Psoas muscle (tissue), 8 donors: ENCODE data around the gene TERT. TPM values are rescaled to one million over a fixed set of nuclear protein-coding genes. Genes with fewer than 3 reads are reported as not detected.

Experiments
- ATAC-seq, 4 donors: fragments of 200-7000 bp; cut with Tn5 transposase; one replicate each; pipeline ENCODE4 v1.9.1; 2020; ENCODE audit warnings: moderate library complexity in 3 of 4, mild to moderate bottlenecking in 2 of 4
- DNase-seq, 2 donors: peaks; one replicate each; pipeline ENCODE4 v3.0.0-alpha.2; 2020
- H3K27ac ChIP-seq: fragments of 200-600 bp; one replicate; pipeline ENCODE4 v1.8.0; 2022
- H3K27me3 ChIP-seq, 3 donors: fragments of 200-600 bp in 1 of 3; one replicate each; pipeline versions ENCODE4 v1.6.1 to v1.8.0; 2013 to 2022; ENCODE audit warnings: low read length in 2 of 3, mild to moderate bottlenecking in 2 of 3, moderate library complexity in 1 of 3; ENCODE audit not compliant: insufficient read depth in 3 of 3
- H3K36me3 ChIP-seq, 2 donors: fragments of 200-600 bp in 1 of 2; one replicate each; pipeline versions ENCODE4 v1.6.1 to v1.8.0; 2013 to 2022; ENCODE audit warnings: low read depth in 1 of 2, mild to moderate bottlenecking in 1 of 2, moderate library complexity in 1 of 2; ENCODE audit not compliant: insufficient read depth in 1 of 2
- H3K4me1 ChIP-seq: fragments of 200-600 bp; one replicate; pipeline ENCODE4 v1.8.0; 2022
- H3K4me3 ChIP-seq: fragments of 200-600 bp; one replicate; pipeline ENCODE4 v1.8.0; 2022; ENCODE audit warnings: mild to moderate bottlenecking
- H3K9me3 ChIP-seq: fragments of 200-600 bp; one replicate; pipeline ENCODE4 v1.8.0; 2022
- WGBS, 3 donors: extraction: QIAGEN DNeasy Blood & Tissue Kit; methylation state at CpG; one replicate each; pipeline versions ENCODE4 v1.1.6 to v1.1.7; 2013; 5-methylcytosine and 5-hydroxymethylcytosine counted together
- intact Hi-C, 2 donors: fragments of 100-400 bp; cut with DNase I; formaldehyde crosslinking; loops; one replicate each; pipeline versions ENCODE4 v1.11.0 to v1.14.2; 2022
- polyA plus RNA-seq, 3 donors: library from polyadenylated mRNA; stranded (reverse); fragments of 200-250 nt; gene quantifications; one replicate each; pipeline ENCODE4 v1.2.3, GENCODE V29; 2013
- total RNA-seq, 4 donors: library from RNA; stranded (reverse); fragmentation: NEBNext Ultra II Directional in 2 of 4; extraction: Animal tissue kit (Norgen Biotek cat#: 25700) in 2 of 4; gene quantifications; one replicate each; pipeline versions ENCODE4 v1.2.1 to v1.2.4, GENCODE V29; 2021 to 2023
- TF ChIP-seq, protein P1 (sequence below): fragments of 200-600 bp; IDR thresholded peaks from one replicate; pipeline ENCODE4 v1.8.0; 2022; ENCODE audit warnings: antibody characterized with exemption
- donor health status: healthy with polysubstance abuse.
- donor health status: DM: no; HTN: no; CAD: no; lungs with moderate emphysema.
- donor health status: Bipolar disorder and iron deficiency.
- donor health status: healthy.
- donor health status: DM: yes; HTN: yes; CAD: no.
- donor health status: DM: no; HTN: no; CAD: no.
- donor health status: DM: no; HTN: no; CAD: no.
- donor health status: DM: yes; HTN: yes; CAD: no.

The TERT gene
- total and polyA plus RNA-seq, 7 donors = not detected

DNA sequence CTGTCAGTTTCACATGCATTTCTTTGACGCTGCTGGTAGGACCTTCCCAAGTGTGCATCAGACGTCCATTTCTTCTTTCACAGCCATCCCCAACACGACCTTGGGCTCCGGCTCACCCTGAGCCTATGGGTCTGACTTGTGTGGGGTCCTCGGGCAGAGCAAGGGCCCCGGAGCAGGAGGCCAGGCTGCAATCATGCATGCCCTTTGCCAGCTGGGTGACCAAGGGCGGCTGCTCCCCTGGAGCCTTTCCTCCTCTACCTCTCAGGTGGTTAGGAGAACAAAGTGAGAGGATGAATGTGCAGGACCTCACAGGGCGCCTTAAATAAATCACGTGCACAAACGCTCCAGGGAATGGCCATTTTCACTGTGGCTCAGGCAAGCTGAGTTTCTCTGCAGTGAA, 33.2 kb downstream of the TERT start:
- Histone ChIP-seq H3K27me3 (peaks cover 0 to 16% (median 10%) of the 10 kb centered on the region in 3 donors), H3K4me1 (no peaks in the 10 kb centered on the region), H3K4me3 (no peak overlapping the region), H3K9me3 (peaks cover 6% of the 10 kb centered on the region), H3K27ac (no peak overlapping the region), H3K36me3 (no peaks in the 10 kb centered on the region)
- ATAC-seq (no peak), DNase-seq (no peak)
- 89 to 91% (median 91%) methylated on average over 10 of the region's 10 CpGs for WGBS, 3 donors
- TF ChIP-seq, protein P1, sequence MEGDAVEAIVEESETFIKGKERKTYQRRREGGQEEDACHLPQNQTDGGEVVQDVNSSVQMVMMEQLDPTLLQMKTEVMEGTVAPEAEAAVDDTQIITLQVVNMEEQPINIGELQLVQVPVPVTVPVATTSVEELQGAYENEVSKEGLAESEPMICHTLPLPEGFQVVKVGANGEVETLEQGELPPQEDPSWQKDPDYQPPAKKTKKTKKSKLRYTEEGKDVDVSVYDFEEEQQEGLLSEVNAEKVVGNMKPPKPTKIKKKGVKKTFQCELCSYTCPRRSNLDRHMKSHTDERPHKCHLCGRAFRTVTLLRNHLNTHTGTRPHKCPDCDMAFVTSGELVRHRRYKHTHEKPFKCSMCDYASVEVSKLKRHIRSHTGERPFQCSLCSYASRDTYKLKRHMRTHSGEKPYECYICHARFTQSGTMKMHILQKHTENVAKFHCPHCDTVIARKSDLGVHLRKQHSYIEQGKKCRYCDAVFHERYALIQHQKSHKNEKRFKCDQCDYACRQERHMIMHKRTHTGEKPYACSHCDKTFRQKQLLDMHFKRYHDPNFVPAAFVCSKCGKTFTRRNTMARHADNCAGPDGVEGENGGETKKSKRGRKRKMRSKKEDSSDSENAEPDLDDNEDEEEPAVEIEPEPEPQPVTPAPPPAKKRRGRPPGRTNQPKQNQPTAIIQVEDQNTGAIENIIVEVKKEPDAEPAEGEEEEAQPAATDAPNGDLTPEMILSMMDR = no peak
- intact Hi-C loops = no loop called here

DNA sequence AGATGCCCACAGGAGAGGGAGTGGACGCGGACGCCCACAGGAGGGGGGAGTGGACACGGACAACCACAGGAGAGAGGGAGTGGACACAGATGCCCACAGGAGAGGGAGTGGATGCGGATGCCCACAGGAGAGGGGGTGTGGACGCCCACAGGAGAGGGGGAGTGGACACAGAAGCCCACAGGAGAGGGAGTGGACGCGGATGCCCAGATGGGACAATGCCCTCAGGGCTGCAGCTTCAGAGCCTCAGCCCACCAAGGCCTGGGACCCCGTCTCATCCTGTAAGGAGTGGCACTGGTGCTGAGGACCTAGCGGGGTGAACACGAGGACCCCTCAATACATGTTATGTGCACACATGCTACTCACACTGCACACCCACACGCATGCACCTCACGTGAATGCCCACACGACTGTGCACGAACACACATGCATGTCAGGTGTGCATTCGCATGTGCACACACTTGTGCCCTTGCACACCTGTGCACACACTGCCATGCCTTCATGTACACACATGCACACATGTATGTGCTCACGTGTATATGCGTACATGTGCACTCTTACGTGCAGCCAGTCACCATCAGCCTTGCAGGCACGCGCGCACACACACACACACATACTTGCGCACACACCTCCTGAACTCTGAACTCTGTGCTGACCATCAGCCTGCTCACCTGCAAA, 34.9 kb downstream of the TERT start:
- Histone ChIP-seq H3K27me3 (peaks cover 0 to 18% (median 8%) of the 10 kb centered on the region in 3 donors), H3K4me3 (no peak overlapping the region), H3K4me1 (no peaks in the 10 kb centered on the region), H3K36me3 (no peaks in the 10 kb centered on the region), H3K9me3 (peaks cover 6% of the 10 kb centered on the region), H3K27ac (no peak overlapping the region)
- DNase-seq = no peak
- 95 to 96% (median 96%) methylated on average over 19 to 23 of the region's 23 CpGs for WGBS, 3 donors
- intact Hi-C loops = no loop called here
- TF ChIP-seq, protein P1 = no peak
- ATAC-seq = no peak

DNA sequence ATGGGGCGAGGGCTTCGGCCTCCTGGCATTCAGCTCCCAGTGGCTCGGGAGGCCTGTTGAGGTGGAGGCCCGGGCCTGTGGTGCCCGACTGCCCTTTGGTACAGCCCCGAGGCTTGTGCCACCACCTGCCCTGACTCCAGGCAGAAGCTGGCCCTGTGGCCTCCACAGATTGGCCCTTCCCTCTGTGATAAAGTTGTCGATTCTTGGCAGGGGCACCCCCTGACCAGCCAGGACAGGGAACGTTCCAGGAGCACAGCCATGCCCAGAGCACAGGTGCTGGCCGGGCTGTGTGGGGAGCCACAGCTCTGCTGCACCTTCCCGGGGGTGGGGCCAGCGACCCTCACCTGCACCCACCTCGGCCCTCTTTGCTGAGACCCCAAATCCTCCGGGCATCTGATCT, 37.0 kb downstream of the TERT start:
- no peak for DNase-seq
- TF ChIP-seq, protein P1 = no peak
- no peak for ATAC-seq
- no peaks in the 10 kb centered on the region for H3K4me1 ChIP-seq
- no peak overlapping the region for H3K27ac ChIP-seq
- WGBS, 3 donors = 68 to 77% (median 73%) methylated on average over 12 to 13 of the region's 13 CpGs
- H3K9me3 ChIP-seq = peaks cover 6% of the 10 kb centered on the region
- H3K4me3 ChIP-seq = no peak overlapping the region
- intact Hi-C loops = no loop called here
- no peaks in the 10 kb centered on the region for H3K36me3 ChIP-seq
- peaks cover 0 to 34% (median 6%) of the 10 kb centered on the region in 3 donors for H3K27me3 ChIP-seq

DNA sequence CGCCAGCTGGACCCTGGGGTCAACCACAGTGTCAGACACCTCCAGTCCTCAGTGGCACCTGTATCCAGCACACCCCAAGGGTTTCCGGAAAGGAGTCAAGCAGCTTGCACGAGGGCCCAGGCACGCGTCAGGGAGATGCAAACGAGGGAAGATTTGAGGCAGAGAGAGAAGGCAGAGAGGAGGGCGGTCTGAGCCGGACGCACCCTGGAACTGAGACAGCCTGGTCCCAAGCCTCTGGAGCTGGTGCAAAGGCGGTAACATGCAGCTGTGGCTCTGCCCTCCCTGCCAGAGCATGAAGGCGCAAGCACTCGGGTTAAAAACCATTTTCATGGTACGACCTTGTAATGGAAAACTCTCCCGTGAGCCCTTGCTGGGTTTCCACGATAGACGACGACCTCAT, 37.5 kb downstream of the TERT start:
- H3K36me3 ChIP-seq = no peaks in the 10 kb centered on the region
- H3K4me1 ChIP-seq = no peaks in the 10 kb centered on the region
- TF ChIP-seq, protein P1 = no peak
- no peak overlapping the region for H3K4me3 ChIP-seq
- ATAC-seq (no peak), DNase-seq (no peak)
- no peak overlapping the region for H3K27ac ChIP-seq
- intact Hi-C loops = no loop called here
- WGBS, 3 donors = 45 to 56% (median 47%) methylated on average over 17 of the region's 17 CpGs
- peaks cover 6% of the 10 kb centered on the region for H3K9me3 ChIP-seq
- H3K27me3 ChIP-seq = peaks cover 0 to 34% (median 4%) of the 10 kb centered on the region in 3 donors

DNA sequence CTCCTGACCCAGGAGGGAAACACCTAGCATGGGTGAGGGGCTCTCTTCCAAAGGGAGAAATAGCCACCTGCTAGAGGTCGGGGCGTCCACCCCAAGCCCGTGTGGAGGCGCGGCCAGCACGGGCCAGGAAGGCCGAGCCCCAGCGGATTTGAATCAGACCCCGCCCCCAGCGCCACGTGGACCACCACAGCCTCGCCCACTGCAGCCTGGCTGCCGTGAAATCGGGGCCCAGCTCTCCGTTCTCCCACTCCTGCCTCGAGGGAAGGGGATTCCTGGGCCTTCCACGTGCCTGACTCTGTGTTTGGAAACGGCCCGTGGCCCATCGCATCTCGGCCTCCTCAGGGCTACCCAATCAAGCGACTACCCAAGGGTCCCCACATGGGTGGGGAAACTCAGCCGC, 38.1 kb downstream of the TERT start:
- ATAC-seq (no peak), DNase-seq (no peak)
- TF ChIP-seq, protein P1 = no peak
- Histone ChIP-seq H3K4me1 (no peaks in the 10 kb centered on the region), H3K36me3 (no peaks in the 10 kb centered on the region), H3K27me3 (peaks cover 0 to 39% (median 7%) of the 10 kb centered on the region in 3 donors), H3K9me3 (no peaks in the 10 kb centered on the region), H3K27ac (no peak overlapping the region), H3K4me3 (no peak overlapping the region)
- 72 to 76% (median 74%) methylated on average over 23 of the region's 23 CpGs for WGBS, 3 donors
- intact Hi-C loops = no loop called here
